Urothelium cell line (cell line): ENCODE results near the gene TAOK1.
"Not testable (repeated sequence)": the region's sequence is repeated elsewhere in the genome, so short reads cannot be mapped to it uniquely, and the experiment has no call there.

Experiments used
- DNase-seq: peaks from one replicate; pipeline ENCODE4 v3.0.0; 2011; ENCODE audit warnings: low spot score, mixed read lengths
- FAIRE-seq: peaks from 2 replicates; lab custom pipeline; 2011; peaks lifted over from hg19 to GRCh38; lab: Jason Lieb, UNC

Gene TAOK1

DNA sequence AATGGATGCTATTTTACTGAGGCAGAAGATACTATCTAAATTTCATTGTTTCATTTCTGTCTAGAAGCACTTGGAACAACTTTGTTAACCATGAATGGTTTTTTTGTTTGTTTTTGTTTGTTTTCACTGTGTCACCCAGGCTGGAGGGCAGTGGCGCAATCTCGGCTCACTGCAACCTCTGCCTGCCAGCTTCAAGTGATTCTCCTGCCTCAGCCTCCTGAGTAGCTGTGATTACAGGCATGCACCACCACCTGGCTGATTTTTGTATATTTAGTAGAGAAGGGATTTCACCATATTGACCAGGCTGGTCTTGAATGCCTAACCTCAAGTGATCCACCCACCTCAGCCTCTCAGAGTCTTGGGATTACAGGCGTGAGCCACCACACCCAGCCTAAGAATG lies 136.2 kb downstream of the TAOK1 start:
- FAIRE-seq (no peak), DNase-seq (no peak)

DNA sequence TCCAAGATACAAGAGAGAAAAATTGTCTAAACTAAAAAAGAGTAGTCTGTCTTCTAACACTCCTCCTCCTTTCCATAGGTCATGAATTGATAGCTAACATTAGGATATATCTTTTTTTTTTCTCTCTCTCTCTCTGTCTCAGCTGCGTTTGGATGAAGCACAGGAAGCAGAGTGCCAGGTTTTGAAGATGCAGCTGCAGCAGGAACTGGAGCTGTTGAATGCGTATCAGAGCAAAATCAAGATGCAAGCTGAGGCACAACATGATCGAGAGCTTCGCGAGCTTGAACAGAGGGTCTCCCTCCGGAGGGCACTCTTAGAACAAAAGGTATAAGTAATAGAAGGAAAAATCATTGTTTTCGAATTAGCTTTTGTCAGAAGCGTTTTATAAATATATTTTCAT lies 143.8 kb downstream of the TAOK1 start:
- DNase-seq = no peak
- no peak for FAIRE-seq

DNA sequence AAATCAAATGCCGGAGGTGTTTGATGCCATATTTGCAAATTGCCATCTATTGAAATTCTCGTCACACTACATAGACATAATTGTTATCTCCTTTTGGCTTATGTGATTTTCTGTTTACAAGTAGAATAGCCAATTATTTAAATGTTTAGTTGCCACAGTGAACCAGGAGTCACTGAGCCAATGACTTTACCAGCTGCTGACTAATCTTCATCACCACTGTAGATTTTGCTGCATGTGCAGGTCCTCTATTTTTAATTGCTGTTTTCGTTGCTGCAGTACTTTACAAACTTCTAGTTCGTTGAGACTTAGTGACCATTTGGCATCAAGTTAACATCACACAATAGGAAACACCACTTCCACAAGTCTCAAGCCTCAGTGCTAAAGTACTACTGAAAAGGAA lies 153.9 kb downstream of the TAOK1 start:
- FAIRE-seq (no peak), DNase-seq (no peak)

DNA sequence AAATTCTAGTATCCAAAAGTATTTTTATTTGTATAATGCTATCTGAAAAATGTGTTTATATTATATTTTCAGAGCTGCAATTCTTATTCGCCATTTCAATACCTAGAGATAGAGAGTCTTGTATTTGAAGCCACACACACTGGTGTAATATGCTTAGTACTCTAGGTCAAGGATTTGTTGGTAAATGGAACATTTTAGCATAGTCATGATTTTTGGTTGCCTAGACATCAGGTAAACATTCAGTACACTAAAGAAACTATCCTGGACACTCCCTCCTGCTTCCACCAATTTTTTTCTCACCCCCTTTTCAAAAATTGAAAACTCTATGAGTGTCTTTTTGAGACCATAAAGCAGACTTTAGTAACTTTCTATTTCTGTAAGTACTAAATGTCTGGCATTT lies 155.9 kb downstream of the TAOK1 start:
- FAIRE-seq (no peak), DNase-seq (no peak)

DNA sequence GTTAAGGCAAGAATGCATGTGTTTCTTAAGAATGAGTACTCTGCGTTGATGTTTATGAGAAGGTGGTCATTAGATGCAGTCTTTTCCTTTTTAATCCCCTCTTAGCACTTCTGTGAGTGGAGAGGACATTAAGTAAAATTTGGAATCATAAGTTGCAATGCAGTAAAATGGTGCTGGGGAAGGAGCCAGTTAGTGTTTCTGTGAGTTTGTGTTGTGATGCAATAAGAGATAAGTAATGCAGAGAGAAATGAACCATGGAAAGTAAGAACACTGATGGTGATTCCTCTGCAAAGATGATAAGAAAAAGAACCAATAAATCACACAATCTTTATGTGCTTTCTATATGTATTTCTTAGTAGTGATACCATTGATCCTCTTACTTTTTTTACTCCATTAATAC lies 156.7 kb downstream of the TAOK1 start:
- no peak for DNase-seq
- no peak for FAIRE-seq

DNA sequence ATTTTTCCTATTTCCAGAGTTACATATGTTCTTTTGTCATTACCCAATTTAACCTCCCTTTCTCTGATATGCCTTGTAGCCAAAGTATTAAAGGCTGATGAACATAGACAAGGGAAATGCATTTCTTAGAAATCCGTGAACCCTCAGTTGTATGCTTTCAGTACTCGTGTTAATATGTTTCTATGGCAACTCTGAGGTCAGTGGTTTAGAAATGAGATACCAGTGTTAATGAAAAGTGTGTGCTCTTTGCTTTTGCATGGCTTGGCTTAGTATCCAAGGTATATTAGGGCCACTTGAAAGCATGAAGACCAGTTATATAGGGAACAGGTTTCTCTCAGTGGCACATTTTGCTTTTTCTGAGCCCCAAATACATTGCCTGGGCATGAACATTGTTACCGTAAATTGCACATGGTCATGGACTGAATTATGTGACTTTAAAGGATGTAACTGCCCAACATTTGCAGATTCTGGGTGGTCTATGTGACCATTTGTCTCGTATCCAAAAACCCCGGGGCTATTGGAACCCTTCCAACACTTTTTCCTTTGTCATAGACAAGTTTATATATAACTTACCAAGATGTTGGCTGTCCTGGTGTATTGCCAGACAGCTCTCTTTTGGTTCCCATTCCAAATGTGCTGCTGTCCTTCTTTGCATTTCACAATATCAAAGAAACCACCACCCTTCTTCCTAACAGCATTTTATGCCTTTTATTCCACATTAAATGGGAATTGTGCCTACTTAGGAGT lies 159.2 kb downstream of the TAOK1 start:
- no peak for FAIRE-seq
- no peak for DNase-seq

DNA sequence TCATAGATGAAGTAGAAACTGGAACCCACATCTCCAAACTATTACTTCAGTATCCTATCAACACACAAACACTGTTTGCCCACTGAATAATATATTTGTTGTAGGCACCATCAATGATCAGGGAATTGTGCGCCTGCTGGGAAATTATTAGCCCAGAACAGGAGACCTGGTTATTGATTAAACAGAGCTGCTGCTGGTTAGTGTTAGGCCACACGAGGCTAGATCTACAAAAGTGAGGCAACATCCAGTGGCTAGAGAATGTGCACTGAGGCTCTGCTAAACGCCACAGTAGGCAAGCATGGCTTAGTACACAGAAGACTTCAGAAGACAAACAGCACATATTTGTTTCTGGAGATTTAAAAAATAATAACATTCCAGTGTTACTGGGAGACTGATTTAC lies 165.7 kb downstream of the TAOK1 start:
- FAIRE-seq = no peak
- DNase-seq = no peak

DNA sequence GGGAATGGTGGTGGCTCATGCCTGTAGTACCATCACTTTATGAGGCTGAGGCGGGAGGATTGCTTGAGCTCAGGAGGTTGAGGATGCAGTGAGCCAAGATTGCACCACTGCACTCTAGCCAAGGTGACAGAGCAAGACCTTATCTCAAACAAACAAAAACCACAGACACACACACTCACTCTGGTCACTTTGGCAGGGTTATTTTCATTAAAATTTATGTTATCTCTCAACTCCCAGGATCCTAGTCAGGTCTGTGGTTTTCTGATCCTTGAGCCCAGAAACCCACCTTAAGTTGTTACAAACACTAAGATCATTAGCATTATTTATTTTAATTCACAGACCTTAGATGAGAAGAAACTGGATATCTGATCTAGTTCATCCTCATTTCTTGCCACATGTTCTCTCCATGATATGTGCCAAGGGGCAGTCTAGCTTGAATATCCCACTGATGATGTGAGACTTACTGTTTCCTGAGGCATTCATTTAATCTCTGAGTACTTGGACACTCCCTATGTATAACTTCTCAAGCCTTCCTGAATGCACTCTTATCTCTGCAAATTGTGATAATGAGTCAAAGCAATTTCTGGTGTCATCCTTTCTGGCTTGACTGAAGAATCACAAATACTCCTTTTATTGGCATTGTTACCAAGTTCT lies 167.0 kb downstream of the TAOK1 start:
- FAIRE-seq = no peak
- DNase-seq = no peak

DNA sequence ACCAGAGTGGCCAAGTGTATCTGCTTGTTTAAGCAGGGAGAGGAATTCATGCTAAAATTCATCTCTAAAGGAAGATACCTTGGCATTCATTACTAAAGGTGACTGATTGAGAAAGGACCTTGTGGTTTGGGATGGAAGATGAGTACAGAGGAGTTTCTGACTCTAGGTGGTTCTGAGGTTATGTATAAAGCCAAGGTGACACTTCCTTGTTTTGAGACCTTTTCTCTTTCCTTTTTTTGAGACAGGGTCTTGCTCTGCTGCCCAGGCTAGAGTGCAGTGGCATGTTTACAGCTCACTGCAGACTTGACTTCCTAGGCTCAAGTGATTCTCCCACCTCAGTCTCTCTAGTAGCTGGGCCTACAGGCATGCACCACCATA lies 167.6 kb downstream of the TAOK1 start:
- no peak for FAIRE-seq
- DNase-seq = no peak

DNA sequence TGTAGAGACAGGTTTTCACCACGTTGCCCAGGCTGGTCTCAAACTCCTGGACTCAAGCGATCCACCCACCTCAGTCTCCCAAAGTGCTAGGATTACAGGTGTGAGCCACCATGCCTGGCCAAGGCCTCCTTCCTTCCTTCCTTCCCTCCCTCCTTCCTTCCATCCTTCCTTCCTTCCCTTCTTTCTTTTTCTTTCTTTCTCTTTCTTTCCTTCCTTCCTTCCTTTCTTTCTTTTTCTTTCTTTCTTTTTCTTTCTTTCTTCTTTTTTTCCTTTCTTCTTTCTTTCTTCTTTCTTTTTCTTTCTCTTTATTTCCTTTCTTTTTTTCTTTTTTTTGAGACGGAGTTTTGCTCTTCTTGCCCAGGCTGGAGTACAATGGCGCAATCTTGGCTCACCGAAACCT lies 168.0 kb downstream of the TAOK1 start:
- not testable (repeated sequence) for FAIRE-seq, DNase-seq

DNA sequence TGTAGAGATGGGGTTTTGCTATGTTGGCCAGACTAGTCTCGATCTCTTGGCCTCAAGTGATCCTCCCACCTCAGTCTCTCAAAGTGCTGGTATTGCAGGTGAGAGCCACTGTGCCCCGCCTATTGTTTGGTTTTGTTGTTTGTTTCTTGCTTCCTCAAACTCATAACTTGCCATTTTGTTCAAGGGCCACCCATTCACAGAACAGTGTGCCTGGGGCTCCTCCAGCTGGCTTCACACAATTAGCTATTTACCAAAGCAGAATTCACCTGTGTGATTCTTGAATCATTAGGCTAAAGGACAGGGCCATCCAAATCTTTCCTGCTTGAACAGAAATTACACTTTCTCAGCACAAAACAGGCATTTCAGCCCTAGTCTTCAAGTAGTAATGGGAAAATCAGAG lies 169.5 kb downstream of the TAOK1 start:
- no peak for FAIRE-seq

DNA sequence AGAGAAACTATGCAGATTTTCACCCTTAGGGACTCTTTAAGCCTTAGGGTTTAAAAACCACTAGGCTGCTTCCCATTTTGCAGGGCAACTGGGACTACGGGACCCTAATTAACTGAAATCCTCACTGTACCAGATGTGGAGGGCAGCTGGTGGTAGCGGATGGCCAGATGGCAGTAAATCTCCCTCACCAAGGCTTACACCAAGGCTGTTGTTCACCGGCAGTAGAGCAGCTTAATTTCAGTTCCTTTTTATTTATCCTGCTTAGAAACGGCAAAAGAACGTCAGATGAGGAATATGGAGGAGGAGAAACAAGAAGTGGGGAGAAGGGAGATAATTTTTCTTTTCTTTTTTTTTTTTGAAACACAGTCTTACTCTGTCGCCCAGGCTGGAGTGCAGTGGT lies 170.2 kb downstream of the TAOK1 start:
- DNase-seq = no peak
- FAIRE-seq = no peak

More for the DNA sequence above, 169.5 kb downstream of the TAOK1 start:
- DNase-seq = no peak

DNA sequence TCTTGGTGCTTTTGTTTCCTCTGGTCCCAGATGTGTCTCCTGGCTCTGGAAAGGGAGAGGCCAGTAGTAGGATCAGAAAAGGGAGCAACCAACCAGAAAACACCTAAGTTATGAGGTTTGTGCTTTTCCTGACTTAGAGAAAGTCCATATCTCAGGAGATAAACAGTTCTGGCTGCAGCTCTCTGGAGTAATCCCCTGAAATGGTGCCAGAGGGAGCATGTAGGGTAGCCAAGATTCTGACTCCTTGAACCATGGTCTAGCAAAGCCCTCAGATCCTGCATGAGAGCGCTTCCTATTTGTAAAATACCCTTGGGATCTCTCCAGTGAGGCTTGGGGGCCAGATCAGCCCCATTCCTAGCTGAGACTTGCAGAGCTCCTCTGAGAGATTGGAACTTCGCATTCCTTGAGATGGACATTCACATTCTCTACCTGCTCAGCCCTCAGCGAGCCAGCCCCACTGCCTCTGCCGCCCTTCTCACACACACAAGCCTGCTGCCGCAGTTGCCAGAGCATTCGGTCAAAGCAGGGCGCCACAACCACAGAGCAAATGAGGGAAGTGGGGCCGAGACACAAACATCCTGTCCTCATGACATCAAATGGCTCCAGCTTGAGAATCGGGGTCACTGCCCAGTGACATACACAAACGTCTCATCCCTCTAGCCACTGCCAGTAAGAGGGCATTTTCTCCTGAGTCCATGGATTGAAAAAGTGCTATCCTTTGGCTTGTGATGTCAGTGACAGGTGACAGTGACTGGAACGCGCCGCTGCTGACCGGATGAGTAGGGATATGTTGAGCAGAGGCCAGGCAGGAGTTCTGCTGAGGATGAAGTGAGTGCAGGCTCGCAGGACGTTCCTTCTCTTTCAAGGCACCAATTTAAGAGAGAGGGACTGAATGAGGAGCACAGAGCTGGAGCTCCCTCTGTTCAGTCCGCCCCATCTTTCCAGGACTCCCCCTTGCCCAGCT lies 171.7 kb downstream of the TAOK1 start:
- DNase-seq = no peak
- no peak for FAIRE-seq

DNA sequence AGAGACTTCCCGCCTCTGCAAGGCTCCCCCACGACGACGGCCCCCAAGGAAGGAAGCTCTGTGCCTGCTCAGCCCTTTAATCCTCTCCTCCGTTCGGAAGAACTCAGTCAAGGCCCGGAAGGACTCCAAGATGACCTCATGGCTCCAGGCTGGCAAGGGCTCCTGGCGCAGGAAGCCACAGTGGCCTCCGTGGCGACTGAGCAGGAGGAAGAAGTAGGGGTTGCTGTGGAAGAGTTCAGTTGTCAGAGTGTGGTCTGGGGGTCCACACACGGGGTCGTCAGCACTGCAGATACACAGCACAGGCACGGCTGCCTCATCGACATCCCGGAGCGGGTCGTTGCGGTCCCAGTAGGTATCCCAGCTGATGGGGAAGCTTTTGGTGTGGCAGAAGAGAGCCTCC lies 172.5 kb downstream of the TAOK1 start:
- FAIRE-seq (no peak), DNase-seq (no peak)

DNA sequence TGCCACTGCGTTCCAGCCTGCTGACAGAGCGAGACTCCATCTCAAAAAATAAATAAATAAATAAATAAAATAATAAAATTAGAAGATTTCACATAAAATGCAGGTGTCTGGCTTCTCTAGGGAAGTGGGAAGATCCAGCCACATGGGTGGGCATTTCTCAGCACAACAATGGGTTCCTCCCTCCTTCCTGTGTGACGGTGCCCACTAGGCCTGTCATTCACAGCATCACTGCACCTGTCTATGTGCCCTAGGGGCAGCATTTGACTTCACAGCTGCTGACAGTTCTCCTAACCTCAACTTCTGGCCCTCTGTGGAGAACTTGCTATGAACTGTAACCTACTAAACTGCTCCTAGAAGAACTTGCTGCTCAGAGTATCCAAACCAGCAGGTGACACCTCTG lies 173.7 kb downstream of the TAOK1 start:
- DNase-seq (no peak), FAIRE-seq (no peak)

DNA sequence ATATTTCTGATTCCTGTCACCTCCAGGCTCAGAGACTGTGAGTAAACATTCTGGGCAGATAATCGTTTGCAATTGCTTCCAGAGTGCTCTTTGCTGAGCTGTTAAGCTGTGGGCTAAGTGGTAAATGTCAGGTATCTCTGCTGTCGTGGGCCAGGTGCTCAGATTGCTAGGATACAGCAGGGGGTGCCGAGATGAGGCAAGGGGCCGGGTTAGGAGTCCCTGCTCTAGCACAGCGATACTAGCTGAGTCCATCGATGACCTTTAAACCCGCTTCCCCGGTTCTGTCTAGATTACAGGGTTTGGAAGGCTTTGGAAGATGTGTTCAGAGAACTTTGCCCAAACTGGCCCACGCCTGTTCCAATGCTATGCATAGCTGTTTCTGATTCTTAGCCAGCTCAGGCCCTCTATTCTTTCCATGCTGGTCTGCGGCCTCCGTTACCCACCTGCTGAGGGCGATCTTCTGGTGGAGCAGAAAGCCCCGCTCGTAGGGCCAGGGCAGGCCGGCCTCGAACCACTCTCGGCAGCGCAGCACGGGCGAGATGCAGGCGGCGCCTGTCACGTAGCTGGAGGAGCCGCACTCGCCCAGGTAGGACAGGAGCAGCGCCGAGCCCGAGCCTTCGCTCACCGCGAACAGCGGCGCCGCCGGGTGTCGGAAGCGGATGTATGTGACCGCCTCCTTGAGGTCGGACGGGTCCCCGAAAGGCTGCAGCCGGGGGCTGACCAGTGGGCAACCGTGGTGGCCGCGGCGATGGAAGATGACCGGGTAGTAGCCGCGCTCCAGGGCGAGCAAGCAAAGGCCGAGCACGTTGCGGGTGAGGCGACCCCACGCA lies 175.7 kb downstream of the TAOK1 start:
- DNase-seq (peak; percentile 65), FAIRE-seq (no peak)

DNA sequence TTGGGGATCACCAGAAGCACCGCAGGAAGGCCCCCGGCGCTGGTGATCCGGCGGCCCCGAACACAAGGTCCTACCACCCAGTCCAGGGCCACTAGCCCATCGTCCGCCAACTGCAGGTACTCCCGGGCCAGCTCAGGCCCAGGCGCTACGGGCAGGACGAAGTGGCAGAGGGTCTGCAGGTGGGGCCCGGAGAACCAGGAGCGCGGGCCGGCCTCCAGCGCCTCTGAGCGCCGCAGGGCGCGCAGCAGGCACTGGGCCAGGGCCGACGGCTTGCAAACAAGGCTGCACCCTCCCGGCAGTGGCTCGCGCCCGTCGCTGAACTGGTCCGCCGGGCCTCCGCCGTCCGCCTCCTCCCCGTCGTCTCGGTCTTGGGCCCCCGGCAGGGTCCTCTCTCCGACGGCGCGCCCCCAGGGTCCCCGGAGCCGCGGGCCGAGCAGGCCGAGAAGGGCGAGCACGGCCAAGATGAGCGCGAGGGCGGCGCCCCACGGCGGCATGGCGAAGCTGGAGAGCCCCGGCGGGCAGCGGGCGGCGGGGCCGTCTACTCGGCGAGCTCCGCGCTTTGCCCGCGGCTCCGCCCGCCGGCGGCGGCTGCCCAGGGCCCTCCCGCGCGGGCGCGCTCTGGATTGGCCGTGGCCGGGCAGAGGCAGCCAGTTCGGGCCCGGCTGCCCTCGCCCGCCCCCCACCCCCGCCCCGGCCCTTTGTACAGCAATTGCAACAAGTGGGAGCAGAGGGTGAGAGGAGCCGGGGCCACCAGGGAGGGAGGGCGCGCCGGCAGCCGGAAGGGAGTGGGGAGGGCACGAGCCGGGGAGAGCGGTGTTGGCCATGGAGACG lies 176.5 kb downstream of the TAOK1 start, which contains the start of gene ABHD15:
Gene ABHD15 (minus strand): TSS at position 565 of the 831 bp plus-strand sequence. CDS start 71 bp downstream, at position 494.
- FAIRE-seq (no peak), DNase-seq (peak; percentile 83)

DNA sequence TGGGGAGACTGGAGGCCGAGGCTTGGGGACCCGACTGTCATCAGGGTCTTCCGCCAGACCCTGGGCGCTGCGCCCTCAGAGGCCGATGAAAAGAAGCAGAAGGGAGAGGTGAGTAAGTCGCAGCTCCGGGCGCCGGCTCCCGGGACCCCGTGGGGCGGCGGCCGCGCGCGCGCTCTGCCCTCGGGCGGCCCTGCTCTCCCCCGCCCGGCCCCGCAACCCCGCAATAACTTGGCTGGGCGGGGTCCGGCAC lies 177.1 kb downstream of the TAOK1 start:
- FAIRE-seq (no peak), DNase-seq (no peak)

DNA sequence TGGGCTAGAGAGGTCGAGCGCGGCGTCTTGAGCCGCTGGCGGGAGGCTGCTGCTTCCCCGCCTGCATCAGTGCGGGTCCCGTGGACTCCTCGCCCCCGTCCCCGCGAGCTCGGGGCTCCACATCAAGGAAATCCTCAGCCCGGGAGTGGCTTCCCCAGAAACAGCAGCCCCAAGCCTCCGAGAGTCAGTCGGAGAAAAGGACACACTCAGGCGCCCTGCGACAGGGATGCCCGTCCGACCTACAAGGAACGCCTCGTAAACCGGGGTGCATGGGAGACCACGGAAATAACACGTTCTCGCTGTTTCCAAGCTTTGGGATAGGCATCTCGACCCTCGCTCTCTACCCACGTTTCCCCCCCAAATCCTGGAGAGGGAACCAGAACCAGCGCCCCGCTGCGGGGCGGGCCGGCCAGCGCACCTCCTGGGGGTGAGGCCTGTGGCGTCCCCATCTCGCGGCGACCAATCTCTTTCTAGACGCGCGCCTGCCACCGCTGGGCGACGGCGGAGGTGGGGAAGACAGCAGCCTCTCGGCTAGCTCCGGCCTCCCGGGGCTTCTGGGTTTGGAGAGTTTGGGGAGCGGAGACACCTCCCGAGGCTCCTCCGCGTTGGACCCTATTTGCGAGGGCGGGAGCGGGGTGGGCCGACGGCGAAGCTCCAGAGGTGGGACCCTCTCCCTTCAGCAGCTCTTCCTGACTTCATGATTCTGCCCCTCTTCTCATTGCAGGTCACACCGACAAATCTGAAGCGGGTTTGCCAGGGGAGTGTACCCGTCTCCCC lies 177.6 kb downstream of the TAOK1 start:
- peak; percentile 81 for DNase-seq
- FAIRE-seq = no peak
